HuH-7 (cell line): ENCODE measurements around the gene RBKS.
"Not testable (repeated sequence)": the region's sequence is repeated elsewhere in the genome, so short reads cannot be mapped to it uniquely, and the experiment has no call there.

Source experiments
- DNase-seq: peaks from one replicate; pipeline ENCODE4 v3.0.0; 2011; ENCODE audit warnings: low spot score

RBKS gene

GRCh38 chr2:27762951-27763906 lies 127.0 kb downstream of the RBKS start:
- DNase-seq, result peak; percentile 53

- no peak for DNase-seq
Measured at GRCh38 chr2:27756544-27757498, 133.4 kb downstream of the RBKS start.

- no peak for DNase-seq
Measured at GRCh38 chr2:27756091-27756490, 134.1 kb downstream of the RBKS start.

- no peak for DNase-seq
Measured at GRCh38 chr2:27754831-27755230, 135.4 kb downstream of the RBKS start.

GRCh38 chr2:27754138-27754588 lies 136.0 kb downstream of the RBKS start:
- DNase-seq, result peak; percentile 64

GRCh38 chr2:27752551-27753237 lies 137.5 kb downstream of the RBKS start:
- peak; percentile 39 for DNase-seq

GRCh38 chr2:27751377-27751776 lies 138.8 kb downstream of the RBKS start:
- DNase-seq, result no peak

GRCh38 chr2:27748803-27749554 lies 141.2 kb downstream of the RBKS start:
- DNase-seq, result not testable (repeated sequence)

GRCh38 chr2:27747827-27748352 lies 142.3 kb downstream of the RBKS start:
- DNase-seq, result no peak

GRCh38 chr2:27746325-27746724 lies 143.9 kb downstream of the RBKS start:
- no peak for DNase-seq

GRCh38 chr2:27745494-27745893 lies 144.7 kb downstream of the RBKS start:
- DNase-seq, result not testable (repeated sequence)

GRCh38 chr2:27742571-27742970 lies 147.6 kb downstream of the RBKS start:
- no peak for DNase-seq

GRCh38 chr2:27741673-27742072 lies 148.5 kb downstream of the RBKS start:
- no peak for DNase-seq

GRCh38 chr2:27739058-27739373 lies 151.2 kb downstream of the RBKS start:
- DNase-seq, result no peak

GRCh38 chr2:27738349-27739057 lies 151.7 kb downstream of the RBKS start:
- peak; percentile 58 for DNase-seq

GRCh38 chr2:27737676-27738348 lies 152.4 kb downstream of the RBKS start:
- DNase-seq, result peak; percentile 76

- no peak for DNase-seq
Measured at GRCh38 chr2:27736890-27737204, 153.3 kb downstream of the RBKS start.

- no peak for DNase-seq
Measured at GRCh38 chr2:27736031-27736889, 153.9 kb downstream of the RBKS start.
